ENCODE results near the gene CIRBP. TPM values are rescaled to one million over a fixed set of nuclear protein-coding genes. Genes with fewer than 3 reads are reported as not detected.
A peak's percentile ranks its signal among the peaks of the same experiment; 100 is the strongest.

CIRBP gene
- total and polyA plus RNA-seq, 9 of the 15 experiments (the other 6 are each of a cell fraction or from before 2014, with no cell fraction given): 20.5 to 327 (median 176) TPM

GRCh38 chr19:1260749-1261537 is 8.2 kb upstream of the CIRBP start (continued):
- TF ChIP-seq NONO (IDR thresholded peaks at IDR 0.05; ENCODE audit: low read depth in 2 of 2, low read length in 1 of 2) (no peak), ZNF699 (CRISPR knock-in tag; IDR thresholded peaks at IDR 0.05; ENCODE audit: insufficient replicate concordance) (no peak), ATF2 (CRISPR knock-in tag; IDR thresholded peaks at IDR 0.05) (peak; percentile 84), ZNF512 (tag; IDR thresholded peaks at IDR 0.05) (no peak), PKNOX1 (IDR thresholded peaks at IDR 0.05) (peak; percentile 99), ZNF175 (CRISPR knock-in tag; IDR thresholded peaks at IDR 0.05; ENCODE audit: low read depth) (no peak), PTTG1 (tag; IDR thresholded peaks at IDR 0.05; ENCODE audit: low read depth) (no peak), CEBPG (CRISPR knock-in tag; IDR thresholded peaks at IDR 0.05) (no peak), CEBPG (tag; conservative IDR thresholded peaks at IDR 0.05 in 1 of 2, IDR thresholded peaks at IDR 0.05 in 1 of 2) (no peak), ATF3 (IDR thresholded peaks at IDR 0.05) (peak; percentile 91), ATF3 (CRISPR knock-in tag; conservative IDR thresholded peaks at IDR 0.05) (no peak), SOX6 (IDR thresholded peaks at IDR 0.05) (no peak), KLF13 (tag; IDR thresholded peaks at IDR 0.05; ENCODE audit: borderline replicate concordance, low read depth) (no peak), ASH1L (IDR thresholded peaks at IDR 0.05; ENCODE audit: borderline replicate concordance, low read depth, partially characterized antibody) (peak; percentile 65), ZNF274 (IDR thresholded peaks at IDR 0.05; ENCODE audit: borderline replicate concordance, low read depth, low read length) (no peak), NR1H2 (CRISPR knock-in tag; IDR thresholded peaks at IDR 0.05) (no peak), CREB5 (CRISPR knock-in tag; IDR thresholded peaks at IDR 0.05) (no peak), CREM (IDR thresholded peaks at IDR 0.05; ENCODE audit: low read depth) (peak; percentile 90), HCFC1 (IDR thresholded peaks at IDR 0.05; ENCODE audit: low read depth, low read length) (no peak), MEIS2 (IDR thresholded peaks at IDR 0.05; ENCODE audit: partially characterized antibody) (peak; percentile 72), MED1 (CRISPR knock-in tag; IDR thresholded peaks at IDR 0.05; ENCODE audit: borderline replicate concordance) (no peak), ZKSCAN8 (CRISPR knock-in tag; IDR thresholded peaks at IDR 0.05) (no peak)

All from K562 (cell line).